ENCODE results near the gene TJAP1. TPM values are rescaled to one million over a fixed set of nuclear protein-coding genes. Genes with fewer than 3 reads are reported as not detected.

TJAP1 gene
- polyA plus RNA-seq, 1 donor from 2014 or later, result 11.4 TPM

GRCh38 chr6:43499028-43499815 is 21.9 kb downstream of the TJAP1 start:
- no peaks in the 10 kb centered on the region for H3K79me2 ChIP-seq (replicated peaks; ENCODE audit: insufficient read depth, low read length)
- no peak overlapping the region for H2AFZ ChIP-seq (ENCODE audit: low read depth, low read length)
- H3K36me3 ChIP-seq (ENCODE audit: insufficient read depth, low read length), result no peaks in the 10 kb centered on the region
- no peaks in the 10 kb centered on the region for H3K9me2 ChIP-seq (ENCODE audit: insufficient read depth, low read length)
- H3F3A ChIP-seq (ENCODE audit: insufficient read depth, low read length, poor library complexity, severe bottlenecking), result no peaks in the 10 kb centered on the region
- no peak overlapping the region for H3K9ac ChIP-seq (ENCODE audit: low read length)
- TF ChIP-seq MXI1 (conservative IDR thresholded peaks at IDR 0.05; ENCODE audit: poor library complexity, severe bottlenecking), result no peak
- TF ChIP-seq SMC3 (conservative IDR thresholded peaks at IDR 0.05; ENCODE audit: poor library complexity), result no peak
- TF ChIP-seq, protein P1, sequence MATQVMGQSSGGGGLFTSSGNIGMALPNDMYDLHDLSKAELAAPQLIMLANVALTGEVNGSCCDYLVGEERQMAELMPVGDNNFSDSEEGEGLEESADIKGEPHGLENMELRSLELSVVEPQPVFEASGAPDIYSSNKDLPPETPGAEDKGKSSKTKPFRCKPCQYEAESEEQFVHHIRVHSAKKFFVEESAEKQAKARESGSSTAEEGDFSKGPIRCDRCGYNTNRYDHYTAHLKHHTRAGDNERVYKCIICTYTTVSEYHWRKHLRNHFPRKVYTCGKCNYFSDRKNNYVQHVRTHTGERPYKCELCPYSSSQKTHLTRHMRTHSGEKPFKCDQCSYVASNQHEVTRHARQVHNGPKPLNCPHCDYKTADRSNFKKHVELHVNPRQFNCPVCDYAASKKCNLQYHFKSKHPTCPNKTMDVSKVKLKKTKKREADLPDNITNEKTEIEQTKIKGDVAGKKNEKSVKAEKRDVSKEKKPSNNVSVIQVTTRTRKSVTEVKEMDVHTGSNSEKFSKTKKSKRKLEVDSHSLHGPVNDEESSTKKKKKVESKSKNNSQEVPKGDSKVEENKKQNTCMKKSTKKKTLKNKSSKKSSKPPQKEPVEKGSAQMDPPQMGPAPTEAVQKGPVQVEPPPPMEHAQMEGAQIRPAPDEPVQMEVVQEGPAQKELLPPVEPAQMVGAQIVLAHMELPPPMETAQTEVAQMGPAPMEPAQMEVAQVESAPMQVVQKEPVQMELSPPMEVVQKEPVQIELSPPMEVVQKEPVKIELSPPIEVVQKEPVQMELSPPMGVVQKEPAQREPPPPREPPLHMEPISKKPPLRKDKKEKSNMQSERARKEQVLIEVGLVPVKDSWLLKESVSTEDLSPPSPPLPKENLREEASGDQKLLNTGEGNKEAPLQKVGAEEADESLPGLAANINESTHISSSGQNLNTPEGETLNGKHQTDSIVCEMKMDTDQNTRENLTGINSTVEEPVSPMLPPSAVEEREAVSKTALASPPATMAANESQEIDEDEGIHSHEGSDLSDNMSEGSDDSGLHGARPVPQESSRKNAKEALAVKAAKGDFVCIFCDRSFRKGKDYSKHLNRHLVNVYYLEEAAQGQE (IDR thresholded peaks at IDR 0.05; ENCODE audit: borderline replicate concordance), result no peak
- no peak for TF ChIP-seq RAD21 (conservative IDR thresholded peaks at IDR 0.05)
- TF ChIP-seq POLR2AphosphoS5 (IDR thresholded peaks at IDR 0.05), result no peak
- no peak for TF ChIP-seq TAF1 (IDR thresholded peaks at IDR 0.05; ENCODE audit: low read depth)
- TF ChIP-seq CTCF (IDR thresholded peaks at IDR 0.05; ENCODE audit: poor library complexity, severe bottlenecking), result no peak
- no peak for TF ChIP-seq EP300 (conservative IDR thresholded peaks at IDR 0.05; ENCODE audit: poor library complexity, severe bottlenecking)
- TF ChIP-seq EZH2 (IDR thresholded peaks at IDR 0.05; ENCODE audit: borderline replicate concordance, insufficient read depth, low read length, poor library complexity, severe bottlenecking), result no peak
- no peak overlapping the region for H3K4me2 ChIP-seq (ENCODE audit: low read length)
- no peaks in the 10 kb centered on the region for H4K20me1 ChIP-seq (ENCODE audit: insufficient read depth)
- no peaks in the 10 kb centered on the region for H3K9me3 ChIP-seq (ENCODE audit: low read length)
- H3K27ac ChIP-seq (ENCODE audit: low read length), result no peak overlapping the region
- H3K4me3 ChIP-seq (ENCODE audit: low read length), result no peak overlapping the region
- no peaks in the 10 kb centered on the region for H3K27me3 ChIP-seq (ENCODE audit: insufficient read depth, low read depth, low read length)

GRCh38 chr6:43500921-43501320 is 23.6 kb downstream of the TJAP1 start:
- Histone ChIP-seq H2AFZ (ENCODE audit: low read depth, low read length) (no peak overlapping the region), H3K9me3 (ENCODE audit: low read length) (no peaks in the 10 kb centered on the region), H3K9ac (ENCODE audit: low read length) (no peak overlapping the region), H3K27me3 (ENCODE audit: insufficient read depth, low read depth, low read length) (no peaks in the 10 kb centered on the region), H3K4me3 (ENCODE audit: low read length) (no peak overlapping the region), H3K4me2 (ENCODE audit: low read length) (no peak overlapping the region), H3K27ac (ENCODE audit: low read length) (no peak overlapping the region), H3K36me3 (ENCODE audit: insufficient read depth, low read length) (no peaks in the 10 kb centered on the region), H4K20me1 (ENCODE audit: insufficient read depth) (no peaks in the 10 kb centered on the region), H3K9me2 (ENCODE audit: insufficient read depth, low read length) (no peaks in the 10 kb centered on the region), H3K79me2 (replicated peaks; ENCODE audit: insufficient read depth, low read length) (no peaks in the 10 kb centered on the region), H3F3A (ENCODE audit: insufficient read depth, low read length, poor library complexity, severe bottlenecking) (no peaks in the 10 kb centered on the region)
- TF ChIP-seq SMC3 (conservative IDR thresholded peaks at IDR 0.05; ENCODE audit: poor library complexity) (no peak), EZH2 (IDR thresholded peaks at IDR 0.05; ENCODE audit: borderline replicate concordance, insufficient read depth, low read length, poor library complexity, severe bottlenecking) (no peak), EP300 (conservative IDR thresholded peaks at IDR 0.05; ENCODE audit: poor library complexity, severe bottlenecking) (no peak), POLR2AphosphoS5 (IDR thresholded peaks at IDR 0.05) (no peak), RAD21 (conservative IDR thresholded peaks at IDR 0.05) (no peak), CTCF (IDR thresholded peaks at IDR 0.05; ENCODE audit: poor library complexity, severe bottlenecking) (no peak), TAF1 (IDR thresholded peaks at IDR 0.05; ENCODE audit: low read depth) (no peak), MXI1 (conservative IDR thresholded peaks at IDR 0.05; ENCODE audit: poor library complexity, severe bottlenecking) (no peak)
- TF ChIP-seq, protein P1 (IDR thresholded peaks at IDR 0.05; ENCODE audit: borderline replicate concordance), result no peak
